ENCODE measurements around the gene CREB1.
A peak's percentile ranks its signal among the peaks of the same experiment; 100 is the strongest.

The CREB1 gene

DNA sequence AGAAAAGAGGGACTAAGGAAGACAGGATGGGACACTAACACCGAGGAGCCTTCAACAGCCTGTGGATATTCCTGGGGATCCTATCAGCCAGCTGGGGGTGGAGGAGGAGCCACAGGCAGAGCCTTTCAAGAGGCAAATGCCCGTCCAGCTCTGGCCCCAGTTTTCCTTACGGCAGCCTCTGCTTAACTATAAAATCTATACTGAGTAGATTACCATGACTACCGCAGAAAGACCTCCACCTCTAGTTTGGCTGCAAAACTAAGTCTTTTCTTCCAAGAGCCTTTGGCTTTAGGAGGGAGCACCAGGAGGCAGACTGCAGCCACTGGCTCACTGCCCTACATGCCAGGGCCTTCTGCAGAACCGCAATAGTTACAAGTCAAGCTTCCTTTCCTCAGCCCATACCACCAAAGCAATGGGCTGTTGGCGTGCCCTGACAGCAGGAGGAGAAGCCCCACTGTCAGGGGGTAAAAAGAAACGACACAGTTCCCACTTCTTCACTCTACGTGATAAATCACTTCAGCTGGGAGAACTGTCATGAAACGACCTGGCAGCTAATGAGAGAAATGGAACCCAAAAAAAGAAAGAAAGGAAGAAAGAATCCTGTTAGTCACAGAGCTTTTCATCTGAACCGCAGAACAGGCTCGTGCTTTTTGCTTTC, 25.1 kb upstream of the CREB1 start:
- DNase-seq = no peak

DNA sequence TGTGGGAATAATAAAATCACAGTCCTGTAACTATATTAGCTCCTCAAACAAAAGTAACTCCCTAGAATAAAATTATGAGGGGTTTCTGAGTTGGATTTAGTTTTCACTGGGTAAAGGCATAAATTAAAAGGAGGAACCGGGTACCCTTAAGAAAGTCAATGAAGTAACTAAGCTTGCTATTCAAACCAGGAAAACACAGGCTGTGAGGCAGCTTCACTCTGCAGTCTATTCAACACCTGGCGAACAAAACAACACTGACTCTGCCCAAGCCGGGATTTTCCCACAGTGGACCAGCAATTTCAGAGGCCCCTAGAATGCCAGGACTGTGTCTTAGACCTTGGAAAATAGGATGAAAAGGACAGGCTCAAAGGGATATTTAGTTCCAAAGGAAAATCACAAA, 24.6 kb upstream of the CREB1 start:
- no peak for DNase-seq

DNA sequence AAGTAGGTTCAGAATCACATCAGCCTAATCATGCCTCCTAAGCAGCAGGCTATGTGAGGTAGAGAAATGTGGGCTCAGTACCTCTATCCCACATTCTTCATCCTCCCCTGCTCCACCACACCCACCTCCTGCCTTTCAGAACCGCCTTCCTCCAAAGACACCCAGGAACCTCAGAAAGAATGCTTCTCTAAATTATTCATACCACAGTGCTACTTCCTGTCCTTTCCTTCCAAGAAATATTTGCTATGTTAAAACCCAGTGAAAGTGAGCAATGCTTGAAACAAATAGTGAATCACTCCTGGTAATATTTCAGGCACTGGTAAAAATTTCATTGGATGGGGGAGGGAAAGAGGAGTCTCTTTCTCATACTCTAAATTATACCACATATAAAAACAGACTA, 24.0 kb upstream of the CREB1 start:
- DNase-seq = no peak

DNA sequence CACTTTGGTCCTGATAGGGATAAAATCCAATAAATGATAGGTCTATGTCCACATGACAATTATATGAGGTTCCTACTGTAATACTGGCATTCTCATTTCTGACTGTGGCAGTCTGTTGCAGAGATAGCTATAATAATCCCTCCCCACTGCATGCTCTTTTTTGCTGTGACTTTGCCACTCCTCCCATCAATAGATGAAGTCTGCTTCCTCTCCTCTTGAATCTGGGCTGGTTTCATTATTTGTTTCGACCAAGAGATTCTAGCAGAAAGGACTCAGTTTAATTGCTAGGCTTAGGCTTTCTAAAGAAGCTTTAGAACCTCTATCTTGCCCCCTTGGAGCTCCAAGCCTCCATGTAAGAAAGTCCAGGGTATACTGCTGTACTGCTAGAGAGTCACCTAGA, 23.3 kb upstream of the CREB1 start:
- DNase-seq = no peak

DNA sequence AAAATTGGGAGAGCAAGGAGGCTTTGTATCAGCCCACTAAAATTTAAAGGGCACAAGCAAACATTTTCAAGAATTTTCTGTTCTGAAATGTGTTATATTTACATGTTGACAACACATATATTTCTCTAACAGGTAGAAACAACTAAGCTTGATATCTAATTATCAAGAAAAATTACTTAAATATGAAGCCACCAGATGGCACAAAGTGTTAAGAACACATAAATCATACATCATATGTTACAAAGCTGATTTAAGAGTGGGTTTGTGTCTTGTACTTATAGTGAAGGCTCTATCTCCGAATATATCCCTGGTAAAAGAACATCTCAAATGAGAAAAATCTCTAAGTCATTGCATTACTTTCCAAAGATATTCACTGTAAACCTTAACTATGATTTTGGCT, 19.6 kb upstream of the CREB1 start:
- no peak for DNase-seq

DNA sequence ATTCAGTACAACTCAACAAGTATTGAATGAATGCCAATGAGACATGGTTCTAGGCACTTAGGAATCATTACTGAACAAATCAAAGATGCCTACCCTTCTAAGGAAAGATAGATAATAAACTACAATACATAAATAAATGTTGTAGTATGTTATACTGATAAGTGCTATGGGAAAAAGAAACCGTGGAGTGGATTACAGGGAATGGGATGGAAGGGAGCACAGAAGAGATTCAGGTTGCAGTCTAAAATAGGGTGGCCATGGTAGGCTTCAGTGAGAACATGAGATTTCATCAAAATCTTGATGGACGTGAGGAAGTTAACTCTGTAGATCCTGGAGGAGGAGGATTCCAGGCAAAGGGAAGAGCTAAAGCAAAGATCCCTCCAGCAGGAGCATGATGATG, 17.9 kb upstream of the CREB1 start:
- no peak for DNase-seq

DNA sequence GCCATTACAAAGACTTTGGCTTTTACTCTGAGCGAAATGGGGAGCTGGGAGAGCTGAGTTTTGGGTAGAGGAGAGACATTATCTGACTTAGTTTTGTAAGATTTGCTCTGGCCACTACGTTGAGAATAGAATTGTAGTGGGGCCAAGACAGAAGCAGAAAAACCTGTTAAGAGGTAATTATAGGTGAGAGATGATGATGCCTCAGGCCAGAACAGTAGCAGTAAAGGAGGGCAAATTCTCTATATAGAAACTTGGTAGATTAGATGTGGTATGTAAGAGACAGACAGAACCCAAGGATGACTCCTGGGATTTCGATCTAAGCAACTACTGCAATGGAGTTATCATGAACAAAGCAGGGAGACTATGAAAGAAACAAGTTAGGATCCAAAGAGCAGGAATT, 17.4 kb upstream of the CREB1 start:
- DNase-seq = no peak

DNA sequence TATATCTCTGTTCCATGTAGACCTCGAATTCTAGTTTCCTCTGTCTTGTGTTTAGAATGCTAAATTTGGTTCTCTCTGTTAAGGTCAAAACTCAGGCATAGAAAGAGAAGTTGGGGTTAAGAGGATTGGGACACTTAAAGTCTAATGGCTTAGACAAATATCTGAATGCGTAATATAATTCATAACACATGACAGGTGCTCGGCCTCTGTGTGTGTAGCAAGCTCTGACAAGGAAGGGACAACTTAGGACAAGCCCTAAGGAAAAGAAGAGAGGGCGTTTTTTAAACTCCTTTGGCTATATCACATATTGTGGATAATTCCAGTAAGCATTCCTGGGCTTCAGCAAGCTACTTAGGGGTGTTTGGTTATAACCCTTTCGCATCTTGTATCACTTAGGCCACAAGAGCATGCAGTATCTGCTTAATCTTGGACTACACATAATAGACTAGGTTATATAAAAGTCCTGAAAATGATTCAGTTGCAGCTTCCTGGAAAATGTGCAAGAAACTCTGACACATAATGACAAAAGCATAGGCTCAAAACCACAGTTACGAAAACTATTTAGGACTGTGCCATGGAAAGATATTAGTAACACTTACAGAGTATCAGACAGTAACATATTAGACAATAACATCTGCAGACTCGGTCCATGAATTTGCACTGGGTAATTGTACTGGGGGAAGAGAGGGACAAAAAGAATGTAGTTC, 16.1 kb upstream of the CREB1 start:
- no peak for DNase-seq

DNA sequence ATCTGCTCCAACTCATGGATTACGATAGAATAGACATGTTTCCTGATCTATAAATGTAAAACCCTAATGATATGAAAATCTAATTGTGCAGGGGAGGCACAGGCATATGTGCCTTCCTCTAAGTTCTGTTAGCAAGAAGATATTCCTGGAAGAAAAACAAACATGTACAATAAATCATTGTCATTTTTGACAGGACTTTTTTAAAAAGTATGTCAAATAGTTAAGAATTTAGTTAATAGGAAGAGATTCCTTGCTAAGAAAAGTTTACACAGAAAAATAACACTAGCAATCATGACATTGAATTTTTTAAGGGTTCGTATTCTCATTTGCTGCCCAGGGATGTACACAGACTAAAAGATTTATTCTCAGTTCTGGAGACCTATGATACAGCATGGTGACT, 15.3 kb upstream of the CREB1 start:
- DNase-seq = no peak

DNA sequence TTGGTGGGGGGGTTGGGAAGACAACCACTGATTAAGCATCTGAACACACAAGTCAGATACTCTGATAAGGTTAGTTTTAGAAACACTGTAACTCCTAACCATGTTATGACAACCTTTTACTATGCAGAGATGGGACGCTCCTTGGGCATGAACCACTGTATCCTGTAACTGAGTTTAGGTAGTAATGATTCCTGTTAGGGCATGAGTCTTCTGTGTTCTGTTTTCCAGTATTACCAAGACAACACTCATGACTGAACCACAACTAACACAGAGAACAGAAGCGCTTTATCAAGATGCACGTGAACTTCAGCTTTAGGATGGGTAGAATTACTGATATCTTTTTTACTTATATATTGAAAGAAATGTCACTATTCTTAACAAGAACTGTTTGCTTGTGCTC, 14.1 kb upstream of the CREB1 start:
- DNase-seq = no peak

DNA sequence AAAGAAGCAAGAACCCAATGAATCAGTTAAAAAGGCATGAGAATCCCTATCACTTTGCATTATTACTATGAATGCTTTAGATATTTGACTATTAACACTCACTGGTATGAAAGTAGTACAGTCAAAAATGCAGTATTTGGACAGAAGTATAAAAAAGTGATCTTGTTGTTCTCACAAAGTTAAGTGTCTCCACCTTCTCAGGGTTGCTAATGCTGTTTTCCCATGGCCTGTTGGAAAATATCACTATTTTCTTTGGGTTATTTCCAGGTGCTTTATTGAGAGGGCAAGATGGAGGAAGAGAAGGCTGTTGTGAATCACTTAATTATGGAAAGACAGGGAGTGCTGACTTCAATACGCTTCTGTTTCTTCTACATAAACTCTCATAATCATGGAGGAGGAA, 13.6 kb upstream of the CREB1 start:
- no peak for DNase-seq

DNA sequence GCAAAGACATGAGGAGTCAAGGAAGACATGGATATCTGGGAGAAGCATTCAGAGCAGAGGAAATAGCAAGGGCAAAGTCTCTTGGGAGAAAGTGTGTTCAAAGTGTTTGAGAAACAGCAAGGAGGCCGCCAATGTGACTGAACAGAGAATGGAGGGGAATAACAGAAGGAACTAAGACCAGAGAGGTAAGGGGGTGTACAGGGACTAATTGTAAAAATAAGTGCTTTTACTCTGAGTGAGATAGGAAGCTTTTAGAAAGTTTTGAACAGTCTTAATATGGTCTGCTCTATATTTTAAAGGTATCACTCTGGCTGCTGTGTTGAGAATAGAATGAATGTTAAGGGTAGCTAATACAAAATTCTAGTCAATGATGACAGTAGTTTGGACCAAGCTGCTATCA, 6.8 kb upstream of the CREB1 start:
- no peak for DNase-seq

DNA sequence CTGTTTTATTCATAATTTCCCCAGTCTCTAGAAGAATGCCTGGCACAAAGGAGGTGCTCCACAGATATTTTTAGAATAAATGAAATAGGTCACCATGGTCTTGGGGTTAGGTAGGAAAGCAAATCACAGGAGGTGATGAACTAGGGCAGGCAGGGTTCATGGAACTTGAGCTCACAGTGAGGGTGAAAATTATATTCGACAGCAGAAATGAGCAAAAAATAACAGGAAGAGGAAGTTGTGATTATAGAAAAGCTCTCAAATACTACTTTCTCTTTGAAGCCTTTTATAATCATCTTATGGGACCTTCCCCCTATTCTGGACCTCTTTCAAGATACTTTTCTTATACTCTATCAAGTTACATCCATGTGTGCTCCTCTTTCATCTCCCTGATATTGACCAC, 4.5 kb upstream of the CREB1 start:
- DNase-seq = no peak

DNA sequence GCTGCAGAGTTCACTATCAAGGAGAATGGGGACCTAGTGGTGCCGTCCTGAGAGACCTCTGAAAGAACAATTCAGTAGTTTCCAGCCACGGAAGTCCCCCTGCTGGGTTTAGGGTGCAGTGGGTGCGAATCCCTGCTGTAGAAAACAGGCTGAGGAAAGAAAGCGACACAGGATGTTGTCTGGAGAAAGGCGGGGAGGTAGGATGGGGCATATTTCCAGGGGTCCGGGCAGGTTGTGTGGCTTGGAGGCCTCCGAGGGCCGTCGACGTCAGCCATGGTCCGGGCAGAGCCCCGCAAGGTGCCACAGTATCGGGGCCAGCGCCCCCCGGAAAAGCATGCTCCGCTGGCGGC, 807 bp upstream of the CREB1 start:
- DNase-seq = no peak

DNA sequence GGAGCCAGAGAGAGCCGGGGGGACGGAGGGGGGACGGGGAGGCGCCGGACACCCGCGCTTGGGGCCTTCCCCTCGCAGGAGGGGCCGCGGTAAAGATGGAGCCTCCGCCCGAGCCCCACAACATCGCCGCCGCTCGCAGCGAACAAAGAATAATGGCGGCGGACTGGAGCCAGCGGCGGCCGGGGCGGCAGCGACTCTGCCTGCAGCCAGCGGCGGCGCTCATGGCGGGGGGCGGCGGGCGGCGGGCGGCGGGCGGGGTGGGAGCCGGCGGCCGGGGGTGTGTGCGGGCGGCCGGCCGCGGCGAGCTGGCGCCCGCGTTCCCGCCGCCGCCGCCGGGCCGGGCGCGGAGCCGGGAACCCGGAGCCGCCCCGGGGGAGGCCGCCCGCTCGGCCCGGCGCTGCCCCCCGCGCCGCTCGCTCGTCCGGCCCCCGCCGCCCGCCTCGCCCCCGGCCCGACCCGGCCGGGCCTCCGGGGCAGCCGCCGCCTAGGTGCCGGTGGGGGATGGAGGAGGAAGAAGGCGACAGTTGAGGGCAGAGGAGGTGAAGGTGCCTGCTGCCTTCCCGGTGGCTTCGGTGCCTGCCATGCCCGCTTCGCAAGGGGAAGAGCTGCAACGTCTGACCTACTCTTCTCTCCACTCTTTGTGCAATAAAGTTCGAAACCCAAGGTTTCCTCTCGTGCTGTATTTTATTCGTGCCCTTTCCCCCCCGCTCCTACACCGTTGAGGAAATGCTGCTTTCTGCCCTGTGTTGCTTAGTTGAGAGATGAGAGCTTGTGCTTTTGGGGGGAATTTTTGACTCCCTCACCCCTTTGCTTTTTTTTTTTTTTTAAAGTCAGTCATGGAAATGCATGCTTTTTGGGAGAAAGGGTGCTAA, 634 bp downstream of the CREB1 start:
- peak; percentile 12 for DNase-seq

DNA sequence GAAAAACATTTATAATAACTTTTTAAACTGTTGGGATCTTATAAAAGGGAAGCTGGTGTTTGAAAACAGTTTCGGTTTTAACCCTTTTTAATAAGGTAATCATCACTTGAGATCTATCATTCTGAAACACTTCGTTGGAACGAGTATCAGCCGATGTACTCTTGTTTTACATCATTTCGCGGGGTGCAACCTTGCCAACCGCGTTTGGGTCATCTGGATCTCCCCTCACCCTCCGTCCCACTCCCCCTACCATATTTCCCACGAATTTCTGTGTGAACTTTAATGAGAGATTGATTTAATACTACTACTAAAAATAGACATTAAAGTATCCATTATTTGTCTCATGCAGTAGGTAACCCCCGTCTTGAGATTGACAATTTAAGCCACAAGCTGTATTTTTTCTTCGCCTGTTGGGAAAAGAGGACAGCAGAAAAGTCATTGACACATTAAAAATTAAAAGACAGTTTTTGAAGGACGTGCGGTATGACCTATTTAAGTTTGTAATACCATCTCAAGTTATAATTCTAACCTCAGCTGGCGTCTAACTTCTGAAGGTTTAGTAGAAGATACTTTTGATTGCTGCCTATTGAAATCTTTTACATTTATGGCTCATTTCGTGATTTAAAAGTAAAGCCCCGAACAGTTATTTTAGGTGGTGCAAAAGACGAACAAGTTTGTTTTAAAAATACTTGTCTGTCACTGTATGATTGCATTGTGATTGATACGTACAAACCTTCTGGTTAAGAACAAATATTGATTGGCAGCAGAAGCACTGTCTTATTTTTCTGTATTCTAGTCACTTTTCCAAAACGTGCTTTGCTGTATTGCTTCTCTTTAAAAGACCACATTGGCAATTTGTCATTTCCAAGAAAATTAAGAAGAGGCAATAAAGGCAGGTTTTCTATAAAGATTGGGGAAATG, 1.5 kb downstream of the CREB1 start:
- no peak for DNase-seq

DNA sequence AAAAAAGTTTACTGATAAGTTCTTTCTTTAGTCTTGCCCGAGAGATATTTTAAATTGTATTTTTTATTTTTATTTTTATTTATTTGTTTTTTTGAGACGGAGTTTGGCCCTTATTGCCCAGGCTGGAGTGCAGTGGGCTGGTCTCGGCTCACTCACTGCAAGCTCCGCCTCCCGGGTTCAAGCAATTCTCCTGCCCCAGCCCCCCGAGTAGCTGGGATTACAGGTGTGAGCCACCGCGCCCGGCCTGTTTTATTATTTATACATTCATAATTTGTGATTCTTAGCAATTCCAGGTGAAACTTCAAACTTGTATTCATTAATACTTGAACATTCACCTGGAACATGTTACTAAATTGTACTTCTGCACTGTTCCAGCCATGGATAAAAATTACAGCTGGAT, 2.9 kb downstream of the CREB1 start:
- no peak for DNase-seq

DNA sequence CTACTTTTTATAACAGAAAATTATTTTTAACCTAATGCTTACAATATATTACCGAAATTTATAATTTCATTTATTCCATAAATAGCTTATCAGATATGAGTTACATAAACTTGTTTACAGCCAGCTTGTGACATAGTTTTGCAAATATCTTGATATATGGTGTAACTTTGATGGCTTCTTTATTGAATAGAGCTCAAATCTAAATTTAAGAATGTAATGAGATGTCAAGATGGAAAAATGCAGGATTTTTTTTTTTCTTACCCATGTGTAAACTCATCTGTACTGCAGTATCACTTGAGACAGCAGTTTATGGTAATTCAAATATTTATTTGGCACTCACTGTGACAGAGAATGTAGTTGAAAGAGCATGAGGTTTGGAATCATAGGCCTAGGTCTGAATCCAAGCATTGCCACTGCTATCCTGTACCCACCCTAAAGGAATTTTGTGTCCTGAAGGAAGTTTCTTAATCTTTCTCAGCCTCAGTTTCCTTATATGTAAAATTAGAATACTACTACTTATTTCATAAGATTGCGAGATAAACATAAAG, 3.8 kb downstream of the CREB1 start:
- DNase-seq = no peak

DNA sequence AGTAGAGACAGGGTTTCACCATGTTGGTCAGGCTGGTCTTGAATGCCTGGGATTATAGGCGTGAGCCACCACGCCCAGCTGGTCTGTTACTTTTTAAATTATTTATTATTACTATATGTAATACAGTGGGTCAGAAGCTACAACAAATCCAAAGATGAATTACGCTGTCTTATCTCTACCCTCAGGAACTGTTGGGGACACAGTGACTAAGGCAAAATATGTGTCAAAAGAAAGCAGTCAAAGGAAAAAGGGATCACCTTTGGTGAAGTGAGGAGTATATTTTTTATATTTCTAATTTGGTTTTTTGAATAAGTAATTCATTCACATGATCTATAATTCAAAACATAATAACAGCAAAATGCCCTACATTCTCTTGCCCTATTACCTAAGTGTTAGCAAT, 4.7 kb downstream of the CREB1 start:
- DNase-seq = no peak

DNA sequence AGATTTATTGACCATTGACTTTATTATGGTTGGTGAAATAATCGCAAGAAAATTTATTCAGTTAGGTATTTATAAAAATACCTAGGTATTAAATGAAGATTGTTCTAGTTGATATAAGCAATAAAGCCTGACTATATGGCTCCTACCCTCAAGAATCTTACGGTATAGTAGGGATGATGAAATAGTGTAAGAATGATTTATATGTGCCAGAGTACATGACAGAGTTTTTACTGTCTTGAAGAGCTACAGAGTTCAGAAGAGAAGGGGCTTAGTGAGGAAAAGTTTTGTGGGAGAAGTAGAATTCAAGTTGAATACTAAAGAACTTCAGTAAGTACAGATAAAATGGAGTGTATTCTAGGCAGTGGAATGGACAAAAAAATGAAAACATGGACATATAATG, 9.7 kb downstream of the CREB1 start:
- no peak for DNase-seq

DNA sequence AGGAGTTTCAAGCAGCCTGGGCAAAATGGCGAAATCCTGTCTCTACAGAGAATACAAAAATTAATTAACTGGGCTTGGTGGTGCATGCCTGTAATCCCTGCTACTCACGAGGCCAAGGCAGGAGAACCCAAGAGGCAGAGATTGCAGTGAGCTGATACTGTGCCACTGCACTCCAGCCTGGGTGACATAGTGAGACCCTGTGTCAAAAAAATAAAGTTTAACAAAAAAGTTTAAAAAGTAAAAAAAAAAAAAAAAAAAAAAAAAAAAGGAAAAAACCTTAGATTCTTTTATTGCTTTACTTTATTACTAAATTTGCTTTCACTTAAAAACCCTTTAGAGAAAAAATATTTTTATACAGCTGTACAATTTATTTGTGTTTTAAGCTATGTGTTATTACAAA, 10.7 kb downstream of the CREB1 start:
- no peak for DNase-seq

DNA sequence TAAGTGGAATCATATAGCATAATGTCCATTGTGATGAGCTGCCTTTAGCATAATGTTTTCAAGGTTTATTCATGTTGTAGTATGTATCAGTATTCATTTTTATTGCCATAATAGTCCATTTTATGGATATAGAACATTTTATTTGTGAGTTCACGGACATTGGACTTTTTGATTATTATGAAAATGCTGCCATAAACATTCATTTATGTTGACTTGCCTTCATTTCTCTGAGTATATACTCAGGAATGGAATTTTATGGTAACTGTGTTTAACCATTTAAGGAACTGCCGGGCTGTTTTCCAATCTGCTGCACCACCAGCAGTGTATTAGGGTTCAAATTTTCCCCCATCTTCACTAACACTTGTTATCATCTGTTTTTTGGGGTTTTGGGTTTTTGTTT, 12.2 kb downstream of the CREB1 start:
- DNase-seq = no peak

DNA sequence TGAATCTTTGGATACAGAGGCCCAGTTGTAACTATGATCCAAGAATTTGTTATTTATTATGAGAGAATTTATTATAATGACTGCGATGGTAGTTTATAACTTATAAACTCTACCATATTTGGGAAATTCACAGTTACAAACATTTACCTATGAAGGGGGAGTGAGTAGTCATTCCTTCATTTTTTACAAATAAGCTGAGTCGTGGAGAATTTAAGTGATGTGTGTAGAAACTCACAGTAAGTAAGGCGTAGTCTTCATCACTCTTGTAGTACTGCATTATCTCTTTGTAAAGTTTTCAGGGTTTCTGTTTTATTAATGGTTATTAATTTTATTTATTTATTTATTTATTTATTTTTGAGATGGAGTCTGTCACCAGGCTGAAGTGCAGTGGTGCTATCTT, 13.5 kb downstream of the CREB1 start:
- DNase-seq = no peak

Measured in DMS 273 treated with DMSO at 0.1 percent for 48 hours (cell line).